ENCODE measurements around the gene PHLDA2.

DNA sequence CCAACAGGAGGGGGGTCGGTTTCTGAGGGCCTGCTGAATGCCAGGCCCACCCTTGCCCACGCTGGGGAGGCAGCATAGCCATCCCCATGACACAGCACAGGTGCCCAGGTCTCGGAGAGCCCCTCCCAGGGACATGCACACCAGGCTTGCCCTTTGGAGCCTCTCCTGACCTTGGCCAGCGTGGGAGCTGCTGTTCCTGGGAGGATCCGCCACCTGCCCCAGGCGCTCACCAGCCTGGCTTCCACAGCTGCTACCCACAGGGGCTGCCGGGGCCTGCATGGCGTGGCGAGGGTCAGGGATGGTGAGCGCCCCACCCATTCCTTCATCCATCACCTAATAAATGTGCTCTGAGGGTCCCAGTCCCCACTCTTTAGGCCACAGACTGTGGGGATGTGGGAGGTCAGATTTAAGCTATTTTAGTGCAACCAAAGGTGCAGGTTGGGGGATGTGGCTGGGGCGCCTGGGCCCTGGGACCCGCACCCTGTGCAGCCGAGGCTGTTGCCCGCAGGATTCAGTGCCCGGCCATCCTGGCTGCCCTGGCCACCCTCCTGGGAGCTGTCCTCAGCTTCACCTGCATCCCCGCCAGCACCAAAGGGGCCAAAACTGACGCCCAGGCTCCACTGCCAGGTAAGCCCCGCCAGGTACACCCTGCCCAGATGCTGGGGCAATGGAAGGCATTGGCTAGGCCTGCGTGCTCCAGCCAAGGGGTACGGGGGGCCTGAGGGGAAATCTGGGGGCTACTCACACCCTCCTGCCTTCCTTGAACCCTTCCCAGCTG is 12.9 kb downstream of the PHLDA2 start:
- TF ChIP-seq, protein P1, sequence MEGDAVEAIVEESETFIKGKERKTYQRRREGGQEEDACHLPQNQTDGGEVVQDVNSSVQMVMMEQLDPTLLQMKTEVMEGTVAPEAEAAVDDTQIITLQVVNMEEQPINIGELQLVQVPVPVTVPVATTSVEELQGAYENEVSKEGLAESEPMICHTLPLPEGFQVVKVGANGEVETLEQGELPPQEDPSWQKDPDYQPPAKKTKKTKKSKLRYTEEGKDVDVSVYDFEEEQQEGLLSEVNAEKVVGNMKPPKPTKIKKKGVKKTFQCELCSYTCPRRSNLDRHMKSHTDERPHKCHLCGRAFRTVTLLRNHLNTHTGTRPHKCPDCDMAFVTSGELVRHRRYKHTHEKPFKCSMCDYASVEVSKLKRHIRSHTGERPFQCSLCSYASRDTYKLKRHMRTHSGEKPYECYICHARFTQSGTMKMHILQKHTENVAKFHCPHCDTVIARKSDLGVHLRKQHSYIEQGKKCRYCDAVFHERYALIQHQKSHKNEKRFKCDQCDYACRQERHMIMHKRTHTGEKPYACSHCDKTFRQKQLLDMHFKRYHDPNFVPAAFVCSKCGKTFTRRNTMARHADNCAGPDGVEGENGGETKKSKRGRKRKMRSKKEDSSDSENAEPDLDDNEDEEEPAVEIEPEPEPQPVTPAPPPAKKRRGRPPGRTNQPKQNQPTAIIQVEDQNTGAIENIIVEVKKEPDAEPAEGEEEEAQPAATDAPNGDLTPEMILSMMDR (IDR thresholded peaks at IDR 0.05 in 2 of 3, conservative IDR thresholded peaks at IDR 0.05 in 1 of 3; ENCODE audit: insufficient read depth in 2 of 3, low read depth in 1 of 3, low read length in 3 of 3) = no peak
- TF ChIP-seq RUNX1 (IDR thresholded peaks at IDR 0.05; ENCODE audit: low read depth) = no peak
- no peak for TF ChIP-seq GATA2 (CRISPR knock-in tag; IDR thresholded peaks at IDR 0.05)
- no peak for TF ChIP-seq BCLAF1 (IDR thresholded peaks at IDR 0.05; ENCODE audit: borderline replicate concordance in 1 of 2, control insufficient read depth in 1 of 2, low read depth in 2 of 2, low read length in 1 of 2)
- no peak for TF ChIP-seq ZNF274 (IDR thresholded peaks at IDR 0.05; ENCODE audit: borderline replicate concordance, low read depth, low read length)
- TF ChIP-seq, protein P2, sequence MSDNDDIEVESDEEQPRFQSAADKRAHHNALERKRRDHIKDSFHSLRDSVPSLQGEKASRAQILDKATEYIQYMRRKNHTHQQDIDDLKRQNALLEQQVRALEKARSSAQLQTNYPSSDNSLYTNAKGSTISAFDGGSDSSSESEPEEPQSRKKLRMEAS (CRISPR knock-in tag; IDR thresholded peaks at IDR 0.05) = no peak
- TF ChIP-seq GATAD2B (IDR thresholded peaks at IDR 0.05; ENCODE audit: borderline replicate concordance) = no peak
- no peak for TF ChIP-seq FOXM1 (IDR thresholded peaks at IDR 0.05; ENCODE audit: low read depth)
- no peak for TF ChIP-seq FOXM1 (CRISPR knock-in tag; IDR thresholded peaks at IDR 0.05; ENCODE audit: low read depth)
- TF ChIP-seq, protein P3, sequence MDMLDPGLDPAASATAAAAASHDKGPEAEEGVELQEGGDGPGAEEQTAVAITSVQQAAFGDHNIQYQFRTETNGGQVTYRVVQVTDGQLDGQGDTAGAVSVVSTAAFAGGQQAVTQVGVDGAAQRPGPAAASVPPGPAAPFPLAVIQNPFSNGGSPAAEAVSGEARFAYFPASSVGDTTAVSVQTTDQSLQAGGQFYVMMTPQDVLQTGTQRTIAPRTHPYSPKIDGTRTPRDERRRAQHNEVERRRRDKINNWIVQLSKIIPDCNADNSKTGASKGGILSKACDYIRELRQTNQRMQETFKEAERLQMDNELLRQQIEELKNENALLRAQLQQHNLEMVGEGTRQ (CRISPR knock-in tag; IDR thresholded peaks at IDR 0.05) = no peak
- TF ChIP-seq JUN (IDR thresholded peaks at IDR 0.05; ENCODE audit: borderline replicate concordance, low read depth, low read length) = no peak
- TF ChIP-seq JUN (CRISPR knock-in tag; IDR thresholded peaks at IDR 0.05; ENCODE audit: borderline replicate concordance) = no peak
- no peak for TF ChIP-seq ZBTB26 (CRISPR knock-in tag; IDR thresholded peaks at IDR 0.05)

Data from K562 (cell line).